CD8-positive, alpha-beta memory T cell (primary cell): Measurements from ENCODE around the gene HERPUD2. TPM values are rescaled to one million over a fixed set of nuclear protein-coding genes. Genes with fewer than 3 reads are reported as not detected.

Source experiments
- CTCF ChIA-PET: fragments of 350-600 bp; sonication (Branson Sonifier 250); formaldehyde crosslinking; loops from one replicate; lab custom pipeline; 2021; ENCODE audit warnings: antibody characterized with exemption; lab: Charles Lee
- POLR2A ChIA-PET: fragments of 350-600 bp; sonication (Branson Sonifier 250); formaldehyde crosslinking; loops from one replicate; lab custom pipeline; 2021; ENCODE audit warnings: antibody characterized with exemption; lab: Charles Lee
- DNase-seq, 5 donors: peaks; one replicate each; pipeline versions ENCODE4 v3.0.0 to v3.0.0-alpha.2; 2020 to 2022; ENCODE audit warnings: mixed read lengths in 1 of 5
- H3K27ac ChIP-seq: one replicate; pipeline ENCODE4 v1.7.0; 2013; ENCODE audit warnings: low read depth, mild to moderate bottlenecking, low read length, moderate library complexity
- H3K27me3 ChIP-seq: 2 replicates; pipeline ENCODE4 v1.7.0; 2013; ENCODE audit warnings: low read length, mild to moderate bottlenecking; ENCODE audit not compliant: insufficient read depth, poor library complexity, severe bottlenecking
- H3K36me3 ChIP-seq: 2 replicates; pipeline ENCODE4 v1.7.0; 2013; ENCODE audit warnings: mild to moderate bottlenecking, low read length, moderate library complexity; ENCODE audit not compliant: insufficient read depth
- H3K4me1 ChIP-seq: 2 replicates; pipeline ENCODE4 v1.7.0; 2013; ENCODE audit warnings: mild to moderate bottlenecking, low read length, moderate library complexity; ENCODE audit not compliant: insufficient read depth
- H3K4me3 ChIP-seq: 2 replicates; pipeline ENCODE4 v1.7.0; 2013; ENCODE audit warnings: mild to moderate bottlenecking, low read length
- H3K9me3 ChIP-seq: 2 replicates; pipeline ENCODE4 v1.7.0; 2013; ENCODE audit warnings: mild to moderate bottlenecking, low read length
- H3K27ac Mint-ChIP-seq, 8 donors: one replicate each; pipeline ENCODE4 v1.8.0; 2020 to 2021; ENCODE audit warnings: mixed read lengths in 8 of 8, mild to moderate bottlenecking in 6 of 8, inconsistent platforms in 3 of 8, moderate library complexity in 3 of 8
- H3K27me3 Mint-ChIP-seq, 2 donors: one replicate each; pipeline ENCODE4 v1.8.0; 2020 to 2021; ENCODE audit warnings: mixed read lengths in 2 of 2, mild to moderate bottlenecking in 1 of 2, moderate library complexity in 1 of 2
- H3K36me3 Mint-ChIP-seq, 3 donors: one replicate each; pipeline ENCODE4 v1.8.0; 2020 to 2021; ENCODE audit warnings: mixed read lengths in 3 of 3, inconsistent platforms in 1 of 3, mild to moderate bottlenecking in 1 of 3
- H3K4me1 Mint-ChIP-seq, 3 donors: one replicate each; pipeline ENCODE4 v1.8.0; 2020 to 2021; ENCODE audit warnings: mixed read lengths in 3 of 3, inconsistent platforms in 1 of 3, mild to moderate bottlenecking in 1 of 3
- H3K4me3 Mint-ChIP-seq, 7 donors: one replicate each; pipeline ENCODE4 v1.8.0; 2020 to 2021; ENCODE audit warnings: mixed read lengths in 7 of 7, mild to moderate bottlenecking in 6 of 7, moderate library complexity in 4 of 7, inconsistent platforms in 2 of 7
- H3K9me3 Mint-ChIP-seq, 5 donors: one replicate each; pipeline ENCODE4 v1.8.0; 2020 to 2022; ENCODE audit warnings: mixed read lengths in 5 of 5, mild to moderate bottlenecking in 3 of 5, moderate library complexity in 2 of 5, inconsistent platforms in 1 of 5
- polyA plus RNA-seq: library from polyadenylated mRNA; unstranded; fragments of 300-500 nt; fragmentation: Illumina TruSeq; gene quantifications from one replicate; pipeline ENCODE4 v1.2.3, GENCODE V29; 2021
- total RNA-seq, 2 experiments: library from RNA; stranded (reverse); gene quantifications; one replicate each; pipeline ENCODE4 v1.2.3, GENCODE V29; 2021

HERPUD2 gene, protein sequence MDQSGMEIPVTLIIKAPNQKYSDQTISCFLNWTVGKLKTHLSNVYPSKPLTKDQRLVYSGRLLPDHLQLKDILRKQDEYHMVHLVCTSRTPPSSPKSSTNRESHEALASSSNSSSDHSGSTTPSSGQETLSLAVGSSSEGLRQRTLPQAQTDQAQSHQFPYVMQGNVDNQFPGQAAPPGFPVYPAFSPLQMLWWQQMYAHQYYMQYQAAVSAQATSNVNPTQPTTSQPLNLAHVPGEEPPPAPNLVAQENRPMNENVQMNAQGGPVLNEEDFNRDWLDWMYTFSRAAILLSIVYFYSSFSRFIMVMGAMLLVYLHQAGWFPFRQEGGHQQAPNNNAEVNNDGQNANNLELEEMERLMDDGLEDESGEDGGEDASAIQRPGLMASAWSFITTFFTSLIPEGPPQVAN
- total RNA-seq (10 to 100 TPM; 31.3 to 34.1 TPM), polyA plus RNA-seq (121 TPM)

DNA sequence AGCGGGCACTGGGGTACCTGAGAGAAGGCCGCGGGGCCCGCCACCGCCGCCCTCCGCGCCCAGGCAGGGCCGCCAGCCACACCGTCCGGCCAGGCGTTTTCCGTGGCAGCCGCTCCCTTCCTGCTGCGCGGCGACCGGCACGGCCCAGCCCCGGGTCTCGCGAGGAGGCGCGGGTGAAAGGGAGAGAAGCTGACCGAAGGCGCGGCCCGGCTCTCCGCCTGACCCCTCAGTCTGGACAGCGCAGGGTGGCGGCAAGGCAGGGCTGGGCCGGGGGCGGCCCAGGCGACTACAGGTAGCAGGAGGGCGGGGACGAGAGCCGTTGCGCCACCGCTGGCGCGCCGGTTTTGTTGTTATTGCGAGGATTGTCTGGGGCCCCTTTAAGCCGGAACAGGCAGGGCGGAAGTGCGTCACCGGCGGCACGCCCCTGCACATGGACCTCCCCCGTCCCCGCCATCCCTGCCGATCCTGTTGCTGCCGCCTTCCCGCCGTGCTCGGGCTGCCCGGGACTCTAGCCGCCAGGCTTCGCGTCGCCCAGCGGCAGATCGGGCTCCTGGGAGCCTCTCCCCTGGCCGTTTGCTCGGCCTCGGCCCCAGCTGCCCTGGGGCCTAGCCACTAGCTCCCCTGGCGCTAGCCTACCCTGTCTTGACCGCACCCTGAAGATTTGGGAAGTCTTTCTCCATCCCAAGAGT lies at the start of gene HERPUD2:
HERPUD2 (minus strand) TSS at position 352 of the 689 bp plus-strand sequence. CDS start 805 bp downstream, outside the sequence.
- Histone ChIP-seq H3K9me3 (no peaks in the 10 kb centered on the region), H3K27ac (peak within 1 kb of the TSS; percentile 98), H3K4me1 (peaks cover 22% of the 10 kb centered on the region), H3K27me3 (no peaks in the 10 kb centered on the region), H3K4me3 (peak within 1 kb of the TSS; percentile 98), H3K36me3 (no peaks in the 10 kb centered on the region)
- POLR2A ChIA-PET, result interaction anchor here (0.8 to 4.9 kb wide), 11 partner anchors 15 to 1754 kb away, joined by 3 to 62 read pairs (median 6); partner anchors contain the start of genes ELMO1 and SEPTIN7
- H3K4me3 Mint-ChIP-seq, result peak within 1 kb of the TSS; percentile 86 to 99 (median 97)
- H3K4me1 Mint-ChIP-seq, result peaks cover 45 to 59% (median 48%) of the 10 kb centered on the region in 3 donors
- H3K36me3 Mint-ChIP-seq, result peaks cover 0 to 40% (median 1%) of the 10 kb centered on the region in 3 donors
- peak; percentile 89 to 95 (median 92) for DNase-seq
- CTCF ChIA-PET, result interaction anchor here (0.9 to 4.4 kb wide), 12 partner anchors 10 to 215 kb away, joined by 3 to 15 read pairs (median 4); partner anchors contain the start of gene SEPTIN7
- H3K27me3 Mint-ChIP-seq, result no peaks in the 10 kb centered on the region
- no peaks in the 10 kb centered on the region for H3K9me3 Mint-ChIP-seq
- H3K27ac Mint-ChIP-seq, result peak within 1 kb of the TSS; percentile 92 to 99 (median 99)

DNA sequence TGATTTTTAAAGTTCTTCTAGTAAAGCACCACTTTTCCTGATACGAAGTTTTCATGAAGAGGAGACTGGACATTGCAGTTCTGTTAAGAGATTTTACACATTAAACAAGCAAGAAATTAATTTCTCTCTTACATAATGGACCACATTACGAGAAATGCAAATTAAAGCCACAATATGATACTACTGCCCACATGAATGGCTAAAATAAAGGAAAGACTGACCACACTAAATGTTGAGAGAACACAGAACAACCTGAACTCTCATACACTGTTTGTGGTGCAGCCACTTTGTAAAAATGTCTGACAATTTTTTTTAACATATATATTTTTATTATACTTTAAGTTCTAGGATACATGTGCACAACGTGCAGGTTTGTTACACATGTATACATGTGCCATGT lies 44.0 kb upstream of the HERPUD2 start:
- Mint-ChIP-seq H3K27me3 (no peaks in the 10 kb centered on the region), H3K4me3 (no peak overlapping the region), H3K27ac (no peak overlapping the region), H3K4me1 (no peaks in the 10 kb centered on the region), H3K36me3 (peaks cover 0 to 3% (median 0%) of the 10 kb centered on the region in 3 donors), H3K9me3 (peaks cover 0 to 5% (median 0%) of the 10 kb centered on the region in 5 donors)
- DNase-seq, result no peak
- no peaks in the 10 kb centered on the region for H3K9me3 ChIP-seq
- H3K4me3 ChIP-seq, result no peak overlapping the region
- H3K4me1 ChIP-seq, result no peaks in the 10 kb centered on the region
- H3K27me3 ChIP-seq, result no peaks in the 10 kb centered on the region
- no peak overlapping the region for H3K27ac ChIP-seq
- CTCF ChIA-PET, result interaction anchor here (1.5 kb wide), 1 partner anchor 12 kb away, joined by 4 read pairs; no protein-coding TSS in a partner anchor
- H3K36me3 ChIP-seq, result no peaks in the 10 kb centered on the region
- POLR2A ChIA-PET, result no interaction called here

DNA sequence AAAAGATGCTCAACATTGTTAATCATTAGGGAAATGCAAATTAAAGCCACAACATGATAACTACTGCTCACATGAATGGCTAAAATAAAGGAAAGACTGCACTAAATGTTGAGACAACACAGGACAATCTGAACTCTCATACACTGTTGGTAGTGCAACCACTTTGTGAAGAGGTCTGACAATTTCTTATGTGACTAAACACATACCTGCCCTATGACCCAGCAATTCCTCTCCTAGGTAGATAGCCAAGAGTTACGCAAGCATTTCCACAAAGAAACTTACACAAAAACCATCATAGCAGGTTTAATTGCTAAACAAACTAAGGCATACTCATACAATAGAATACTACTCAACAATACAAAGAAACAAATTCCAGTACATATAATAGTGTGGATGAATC lies 41.8 kb upstream of the HERPUD2 start:
- CTCF ChIA-PET, result interaction anchor here (3.4 kb wide), 1 partner anchor 11 kb away, joined by 13 read pairs; no protein-coding TSS in a partner anchor
- no peak for DNase-seq
- Histone ChIP-seq H3K9me3 (no peaks in the 10 kb centered on the region), H3K4me1 (no peaks in the 10 kb centered on the region), H3K36me3 (no peaks in the 10 kb centered on the region), H3K27ac (no peak overlapping the region), H3K27me3 (no peaks in the 10 kb centered on the region), H3K4me3 (no peak overlapping the region)
- Mint-ChIP-seq H3K4me1 (peaks cover 2 to 6% (median 4%) of the 10 kb centered on the region in 3 donors), H3K27ac (peak overlapping the region in 1 of 8 donors; percentile 21), H3K4me3 (no peak overlapping the region), H3K9me3 (no peaks in the 10 kb centered on the region), H3K36me3 (no peaks in the 10 kb centered on the region), H3K27me3 (no peaks in the 10 kb centered on the region)
- POLR2A ChIA-PET, result no interaction called here

DNA sequence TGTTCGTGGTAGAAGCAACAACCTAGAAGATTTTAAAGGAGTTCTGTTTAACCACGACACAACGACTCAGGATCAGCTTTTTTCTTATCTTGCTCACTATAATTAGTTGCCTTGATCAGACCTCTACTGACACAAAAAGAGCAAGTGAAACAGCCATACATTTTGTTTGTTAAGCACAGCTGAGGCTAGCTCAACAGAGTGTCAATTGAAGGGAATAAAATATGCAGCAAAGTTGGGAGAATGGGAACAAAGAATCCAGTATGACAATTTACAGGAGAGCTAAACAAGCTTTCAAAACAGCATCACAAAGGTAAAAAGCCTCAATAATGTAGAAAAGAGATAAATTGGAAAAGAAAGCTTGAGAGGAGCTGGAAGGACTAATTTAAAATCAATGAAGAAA lies 40.5 kb upstream of the HERPUD2 start:
- Mint-ChIP-seq H3K9me3 (no peaks in the 10 kb centered on the region), H3K36me3 (no peaks in the 10 kb centered on the region), H3K27me3 (no peaks in the 10 kb centered on the region), H3K4me3 (no peak overlapping the region), H3K27ac (no peak overlapping the region), H3K4me1 (peaks cover 9 to 17% (median 13%) of the 10 kb centered on the region in 3 donors)
- Histone ChIP-seq H3K9me3 (no peaks in the 10 kb centered on the region), H3K27ac (no peak overlapping the region), H3K36me3 (no peaks in the 10 kb centered on the region), H3K4me3 (no peak overlapping the region), H3K4me1 (peaks cover under 1% of the 10 kb centered on the region), H3K27me3 (no peaks in the 10 kb centered on the region)
- ChIA-PET POLR2A (no interaction called here), CTCF (interaction anchor here (0.9 to 3.4 kb wide), 3 partner anchors 9 to 65 kb away, joined by 3 to 13 read pairs (median 3); partner anchors contain the start of gene SEPTIN7)
- DNase-seq, result no peak

DNA sequence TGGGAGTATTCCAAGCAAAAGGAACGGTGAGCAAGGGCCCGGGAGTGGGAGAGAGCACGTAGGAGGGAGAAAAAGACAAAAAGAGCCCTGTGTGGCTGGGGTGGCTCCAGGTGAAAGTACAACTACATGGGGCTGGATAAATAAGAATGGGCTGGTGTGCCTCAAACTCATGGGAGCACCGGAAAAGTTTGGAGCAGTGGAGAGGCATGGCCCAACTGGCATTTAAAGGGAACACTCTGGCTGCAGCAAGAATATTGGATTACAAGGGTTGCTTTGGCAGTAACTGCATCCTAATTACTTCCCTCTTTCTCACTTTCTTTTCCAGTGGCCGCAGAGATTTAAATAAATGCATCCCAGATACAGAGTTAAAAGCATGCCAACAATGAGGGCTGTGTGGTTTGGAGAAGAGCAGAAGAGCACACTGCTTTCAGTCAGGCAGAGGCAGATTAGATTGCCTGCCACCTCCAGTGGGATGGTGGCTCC lies 39.1 kb upstream of the HERPUD2 start:
- H3K4me1 ChIP-seq, result peaks cover 14% of the 10 kb centered on the region
- H3K36me3 Mint-ChIP-seq, result no peaks in the 10 kb centered on the region
- H3K27me3 ChIP-seq, result no peaks in the 10 kb centered on the region
- no peak overlapping the region for H3K27ac ChIP-seq
- H3K36me3 ChIP-seq, result no peaks in the 10 kb centered on the region
- no peak for DNase-seq
- H3K9me3 Mint-ChIP-seq, result no peaks in the 10 kb centered on the region
- no peak overlapping the region for H3K27ac Mint-ChIP-seq
- CTCF ChIA-PET, result interaction anchor here (3.4 kb wide), 1 partner anchor 8 kb away, joined by 13 read pairs; no protein-coding TSS in a partner anchor
- H3K27me3 Mint-ChIP-seq, result peaks cover 0 to under 1% of the 10 kb centered on the region in 2 donors
- no peak overlapping the region for H3K4me3 Mint-ChIP-seq
- no peaks in the 10 kb centered on the region for H3K9me3 ChIP-seq
- peaks cover 22 to 30% (median 26%) of the 10 kb centered on the region in 3 donors for H3K4me1 Mint-ChIP-seq
- POLR2A ChIA-PET, result no interaction called here
- no peak overlapping the region for H3K4me3 ChIP-seq

DNA sequence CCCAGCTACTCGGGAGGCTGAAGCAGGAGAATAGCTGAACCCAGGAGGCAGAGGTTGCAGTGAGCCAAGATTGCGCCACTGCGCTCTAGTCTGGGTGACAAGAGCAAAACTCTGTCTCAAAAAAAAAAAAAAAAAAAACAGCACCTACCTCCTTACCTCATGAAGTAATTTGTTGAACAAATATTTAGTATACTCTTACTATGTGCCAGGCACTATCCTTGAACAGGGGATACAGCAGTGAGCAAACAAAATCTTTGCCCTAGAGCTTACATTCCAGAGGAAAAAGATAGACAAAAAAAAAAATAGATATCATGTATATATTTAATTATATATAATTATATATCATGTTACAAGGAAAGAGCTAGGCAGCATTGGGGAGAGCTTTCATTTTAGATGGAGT lies 36.4 kb upstream of the HERPUD2 start:
- no peak overlapping the region for H3K4me3 Mint-ChIP-seq
- peaks cover 48 to 57% (median 53%) of the 10 kb centered on the region in 3 donors for H3K4me1 Mint-ChIP-seq
- peak overlapping the region in 3 of 8 donors; percentile 1 to 98 (median 74) for H3K27ac Mint-ChIP-seq
- peaks cover 41% of the 10 kb centered on the region for H3K4me1 ChIP-seq
- H3K36me3 Mint-ChIP-seq, result no peaks in the 10 kb centered on the region
- no peaks in the 10 kb centered on the region for H3K27me3 ChIP-seq
- POLR2A ChIA-PET, result no interaction called here
- no peaks in the 10 kb centered on the region for H3K9me3 Mint-ChIP-seq
- H3K27me3 Mint-ChIP-seq, result peaks cover 0 to 3% of the 10 kb centered on the region in 2 donors
- CTCF ChIA-PET, result interaction anchor here (1.0 kb wide), 1 partner anchor 36 kb away, joined by 3 read pairs; the partner anchor contains the start of gene HERPUD2
- no peak overlapping the region for H3K4me3 ChIP-seq
- H3K27ac ChIP-seq, result no peak overlapping the region
- H3K36me3 ChIP-seq, result no peaks in the 10 kb centered on the region
- no peak for DNase-seq
- H3K9me3 ChIP-seq, result no peaks in the 10 kb centered on the region

DNA sequence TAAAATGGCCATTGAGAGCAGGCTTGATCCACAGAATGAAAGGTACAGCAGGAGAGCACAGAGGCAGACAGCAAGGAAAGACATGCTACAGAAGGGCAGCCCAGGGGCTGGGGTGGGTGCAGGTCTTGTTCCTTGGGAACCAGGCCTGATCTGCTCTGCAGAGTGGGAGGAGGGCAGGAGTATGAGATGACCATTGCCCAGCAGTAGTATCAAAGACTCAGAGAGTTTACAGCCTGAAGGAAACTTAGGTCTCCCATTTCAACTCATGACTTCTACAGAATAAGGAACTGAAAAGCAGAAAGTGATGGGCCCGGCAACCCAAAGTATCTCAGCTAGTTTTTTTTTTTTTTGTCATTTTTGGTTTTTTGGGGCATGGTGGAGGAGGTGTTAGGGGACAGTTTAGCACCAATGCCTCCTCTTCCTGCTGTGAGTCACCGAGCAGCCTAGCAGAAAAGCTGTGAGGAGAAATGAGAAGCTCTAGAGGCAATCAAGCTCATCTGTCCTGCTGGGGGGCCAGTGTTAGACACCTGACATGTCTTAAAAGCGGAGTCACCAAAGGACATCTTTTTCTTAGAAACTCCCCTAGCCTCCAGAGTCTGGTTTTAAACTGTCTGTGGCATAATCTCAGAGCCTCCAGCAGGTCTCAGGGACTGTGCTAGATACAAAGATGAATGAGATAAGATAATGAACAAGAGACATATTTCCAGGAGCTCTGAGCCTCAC lies 34.3 kb upstream of the HERPUD2 start:
- ChIA-PET POLR2A (interaction anchor here (0.6 to 2.3 kb wide), 8 partner anchors 21 to 80 kb away, joined by 3 to 23 read pairs (median 4); partner anchors contain the start of genes HERPUD2 and SEPTIN7), CTCF (interaction anchor here (1.0 to 6.5 kb wide), 2 partner anchors 9 to 71 kb away, joined by 3 to 42 read pairs; partner anchors contain the start of gene SEPTIN7)
- Histone ChIP-seq H3K9me3 (no peaks in the 10 kb centered on the region), H3K27ac (peak overlapping the region; percentile 17), H3K4me1 (peaks cover 59% of the 10 kb centered on the region), H3K36me3 (no peaks in the 10 kb centered on the region), H3K4me3 (no peak overlapping the region), H3K27me3 (no peaks in the 10 kb centered on the region)
- Mint-ChIP-seq H3K4me3 (peak overlapping the region; percentile 27 to 87 (median 62)), H3K36me3 (peaks cover 0 to 5% (median 0%) of the 10 kb centered on the region in 3 donors), H3K27ac (peak overlapping the region; percentile 75 to 98 (median 96)), H3K4me1 (peaks cover 67 to 76% (median 73%) of the 10 kb centered on the region in 3 donors), H3K9me3 (no peaks in the 10 kb centered on the region), H3K27me3 (peaks cover 0 to 3% of the 10 kb centered on the region in 2 donors)
- DNase-seq, result peak in 4 of 5 donors; percentile 46 to 81 (median 65)
